Retinal pigment epithelial cell (primary cell): Measurements from ENCODE around the gene MRPS34.

Source experiments
- DNase-seq: peaks from one replicate; pipeline ENCODE4 v3.0.0-alpha.2; 2010; ENCODE audit warnings: low read depth
- H3K4me3 ChIP-seq: 2 replicates; pipeline ENCODE4 v1.5.1; 2011; ENCODE audit warnings: mild to moderate bottlenecking, low read length, control low read depth, moderate library complexity
- CTCF ChIP-seq: conservative IDR thresholded peaks from 2 replicates; pipeline ENCODE4 v1.5.1; 2011; ENCODE audit warnings: low read depth, low read length, control low read depth, inconsistent platforms

MRPS34 gene

GRCh38 chr16:1790261-1790610 lies 17.3 kb upstream of the MRPS34 start:
- DNase-seq: no peak
- H3K4me3 ChIP-seq: no peak overlapping the region
- TF ChIP-seq CTCF: no peak

GRCh38 chr16:1789643-1790045 lies 16.7 kb upstream of the MRPS34 start:
- no peak for DNase-seq
- no peak for TF ChIP-seq CTCF
- H3K4me3 ChIP-seq: no peak overlapping the region

- no peak overlapping the region for H3K4me3 ChIP-seq
- no peak for DNase-seq
- TF ChIP-seq CTCF: no peak
Observed at GRCh38 chr16:1788708-1789100, 15.8 kb upstream of the MRPS34 start.

GRCh38 chr16:1788095-1788707 lies 15.3 kb upstream of the MRPS34 start:
- no peak overlapping the region for H3K4me3 ChIP-seq
- no peak for DNase-seq
- TF ChIP-seq CTCF: no peak

- no peak for DNase-seq
- TF ChIP-seq CTCF: no peak
- no peak overlapping the region for H3K4me3 ChIP-seq
Observed at GRCh38 chr16:1787322-1788094, 14.6 kb upstream of the MRPS34 start.

GRCh38 chr16:1787056-1787321 lies 14.1 kb upstream of the MRPS34 start:
- TF ChIP-seq CTCF: no peak
- no peak for DNase-seq
- H3K4me3 ChIP-seq: no peak overlapping the region
